SK-N-SH (cell line): Measurements from ENCODE around the gene LRIT2. TPM values are rescaled to one million over a fixed set of nuclear protein-coding genes. Genes with fewer than 3 reads are reported as not detected.

Experiments used
- CTCF ChIA-PET: fragments of 300-600, 350-600 bp; formaldehyde crosslinking; extraction: SDS; loops from one replicate; lab custom pipeline; 2021; lab: Yijun Ruan, JAX
- POLR2A ChIA-PET: fragments of 350-600 bp; sonication (Branson Sonifier 250); formaldehyde crosslinking; extraction: SDS; loops from one replicate; lab custom pipeline; 2020; ENCODE audit warnings: antibody characterized with exemption, inconsistent platforms; lab: Yijun Ruan, JAX
- DNase-seq: peaks from one replicate; pipeline ENCODE4 v3.0.0; 2012
- H2AFZ ChIP-seq: fragments of 200-600 bp; sonication (generic); 2 replicates; pipeline ENCODE4 v1.8.1; 2016; ENCODE audit warnings: antibody characterized with exemption, mild to moderate bottlenecking, low read depth
- H3F3A ChIP-seq: fragments of 200-600 bp; sonication (generic); replicated peaks from 2 replicates; pipeline ENCODE3; 2016; ENCODE audit warnings: antibody characterized with exemption, mild to moderate bottlenecking; ENCODE audit not compliant: insufficient read depth
- H3K27ac ChIP-seq, 2 experiments: fragments of 200-500 bp in 1 of 2; fragments of 200-600 bp in 1 of 2; sonication (Bioruptor generic) in 1 of 2; sonication (generic), shearing (Covaris generic) in 1 of 2; 2 replicates each; pipeline versions ENCODE4 v1.5.1 to v1.6.1; 2014 to 2016; ENCODE audit warnings: low read depth in 2 of 2, inconsistent platforms in 1 of 2, low read length in 1 of 2, mild to moderate bottlenecking in 1 of 2, mixed read lengths in 1 of 2
- H3K27me3 ChIP-seq: fragments of 200-600 bp; sonication (generic), shearing (Covaris generic); 2 replicates; pipeline ENCODE4 v1.6.1; 2016; ENCODE audit warnings: mixed run types; ENCODE audit not compliant: insufficient read depth
- H3K36me3 ChIP-seq, 2 experiments: fragments of 200-500 bp in 1 of 2; fragments of 200-600 bp in 1 of 2; sonication (Bioruptor generic) in 1 of 2; sonication (generic) in 1 of 2; replicated peaks in 1 of 2; 2 replicates each; pipeline versions ENCODE3 to v1.5.1; 2014 to 2016; ENCODE audit warnings: low read length in 1 of 2, mild to moderate bottlenecking in 1 of 2; ENCODE audit not compliant: insufficient read depth in 2 of 2, control insufficient read depth in 1 of 2
- H3K4me1 ChIP-seq, 2 experiments: fragments of 200-500 bp in 1 of 2; fragments of 200-600 bp in 1 of 2; sonication (Bioruptor generic) in 1 of 2; sonication (generic), shearing (Covaris generic) in 1 of 2; 2 replicates each; pipeline versions ENCODE4 v1.5.1 to v1.6.1; 2014 to 2016; ENCODE audit warnings: low read depth in 1 of 2, low read length in 1 of 2, mixed run types in 1 of 2; ENCODE audit not compliant: insufficient read depth in 2 of 2, control insufficient read depth in 1 of 2
- H3K4me2 ChIP-seq: fragments of 200-600 bp; sonication (generic), shearing (Covaris generic); 2 replicates; pipeline ENCODE4 v1.6.1; 2017; ENCODE audit warnings: mixed run types
- H3K4me3 ChIP-seq, 2 experiments: fragments of 200-500 bp in 1 of 2; fragments of 200-600 bp in 1 of 2; sonication (Bioruptor generic) in 1 of 2; sonication (generic), shearing (Covaris generic) in 1 of 2; 2 replicates each; pipeline versions ENCODE4 v1.5.1 to v1.8.1; 2014 to 2016; ENCODE audit warnings: low read depth in 2 of 2, inconsistent platforms in 1 of 2, low read length in 1 of 2, mild to moderate bottlenecking in 1 of 2, mixed read lengths in 1 of 2, moderate library complexity in 1 of 2
- H3K79me2 ChIP-seq: fragments of 200-600 bp; sonication (generic); 2 replicates; pipeline ENCODE4 v1.8.1; 2017; ENCODE audit warnings: mild to moderate bottlenecking; ENCODE audit not compliant: insufficient read depth
- H3K9ac ChIP-seq: fragments of 200-600 bp; sonication (generic); 2 replicates; pipeline ENCODE4 v1.6.1; 2017; ENCODE audit warnings: mixed run types
- H3K9me2 ChIP-seq: fragments of 200-600 bp; sonication (generic); 2 replicates; pipeline ENCODE4 v1.6.1; 2017; ENCODE audit warnings: mixed run types
- H3K9me3 ChIP-seq: fragments of 200-600 bp; sonication (generic); 2 replicates; pipeline ENCODE4 v1.6.1; 2017; ENCODE audit warnings: mixed run types, mild to moderate bottlenecking, moderate library complexity
- H4K20me1 ChIP-seq: fragments of 200-600 bp; sonication (generic); 2 replicates; pipeline ENCODE4 v1.6.1; 2017; ENCODE audit warnings: mild to moderate bottlenecking, mixed run types; ENCODE audit not compliant: insufficient read depth
- CHD2 ChIP-seq: fragments of 150-350 bp; IDR thresholded peaks from 2 replicates; pipeline ENCODE4 v1.6.1; 2018; ENCODE audit warnings: low read length; ENCODE audit not compliant: partially characterized antibody
- EP300 ChIP-seq, 2 experiments: IDR thresholded peaks; 2 replicates each; pipeline versions ENCODE4 v1.4.0 to v1.6.1; 2012; ENCODE audit warnings: borderline replicate concordance in 1 of 2, low read depth in 1 of 2, low read length in 1 of 2
- FOSL2 ChIP-seq: IDR thresholded peaks from 2 replicates; pipeline ENCODE4 v1.4.0; 2012; ENCODE audit warnings: low read depth, mild to moderate bottlenecking, moderate library complexity, borderline replicate concordance
- IRF3 ChIP-seq: fragments of 150-350 bp; IDR thresholded peaks from 2 replicates; pipeline ENCODE4 v1.6.1; 2016; ENCODE audit warnings: mild to moderate bottlenecking, low read depth, low read length
- MAX ChIP-seq: IDR thresholded peaks from 2 replicates; pipeline ENCODE4 v1.4.0; 2012; ENCODE audit warnings: low read depth
- MXI1 ChIP-seq: IDR thresholded peaks from 2 replicates; pipeline ENCODE4 v1.6.1; 2012; ENCODE audit warnings: mild to moderate bottlenecking, low read depth, low read length, improper control_type of control experiment
- NFIC ChIP-seq: IDR thresholded peaks from 2 replicates; pipeline ENCODE4 v1.4.0; 2012; ENCODE audit warnings: borderline replicate concordance
- PBX3 ChIP-seq: IDR thresholded peaks from 2 replicates; pipeline ENCODE4; 2012
- RCOR1 ChIP-seq: fragments of 150-350 bp; IDR thresholded peaks from 2 replicates; pipeline ENCODE4 v1.6.1; 2017; ENCODE audit warnings: antibody characterized with exemption, low read length
- RXRA ChIP-seq: IDR thresholded peaks from 2 replicates; pipeline ENCODE4 v1.4.0; 2012; ENCODE audit warnings: low read depth, mild to moderate bottlenecking, borderline replicate concordance
- SIN3A ChIP-seq: IDR thresholded peaks from 2 replicates; pipeline ENCODE4 v1.6.1; 2012; ENCODE audit warnings: low read depth, mild to moderate bottlenecking, low read length, moderate library complexity, borderline replicate concordance
- SMC3 ChIP-seq: IDR thresholded peaks from 2 replicates; pipeline ENCODE4 v1.6.1; 2012; ENCODE audit warnings: low read depth, low read length, improper control_type of control experiment
- TCF12 ChIP-seq: IDR thresholded peaks from 2 replicates; pipeline ENCODE4 v1.4.0; 2012
- USF1 ChIP-seq: IDR thresholded peaks from 2 replicates; pipeline ENCODE4 v1.4.0; 2012; ENCODE audit warnings: low read depth, borderline replicate concordance
- YY1 ChIP-seq: IDR thresholded peaks from 2 replicates; pipeline ENCODE4 v1.4.0; 2012; ENCODE audit warnings: low read depth, mild to moderate bottlenecking
- WGBS: methylation state at CpG from one replicate; pipeline ENCODE4 v1.1.6; 2017; ENCODE audit warnings: low lambda C conversion rate; 5-methylcytosine and 5-hydroxymethylcytosine counted together
- polyA plus RNA-seq, 3 experiments: library from polyadenylated mRNA; depleted of rRNA; stranded (reverse); fragments of >200 nt; gene quantifications; 2 replicates each; pipeline ENCODE4 v1.2.3, GENCODE V29; 2012

The LRIT2 gene
- polyA plus RNA-seq, 1 of the 3 experiments (the other 2 are of a cell fraction): not detected

- DNase-seq: no peak
- Histone ChIP-seq H3K4me1 (no peaks in the 10 kb centered on the region), H4K20me1 (no peaks in the 10 kb centered on the region), H2AFZ (no peak overlapping the region), H3K9ac (no peak overlapping the region), H3K27me3 (no peaks in the 10 kb centered on the region), H3K4me3 (no peak overlapping the region), H3F3A (no peaks in the 10 kb centered on the region), H3K9me2 (no peaks in the 10 kb centered on the region), H3K9me3 (no peaks in the 10 kb centered on the region), H3K27ac (no peak overlapping the region), H3K4me2 (no peak overlapping the region), H3K36me3 (no peaks in the 10 kb centered on the region), H3K79me2 (no peaks in the 10 kb centered on the region)
- TF ChIP-seq NFIC (no peak), FOSL2 (no peak), EP300 (IDR thresholded peaks at IDR 0.05; ENCODE audit: borderline replicate concordance in 1 of 2, low read depth in 1 of 2, low read length in 1 of 2) (no peak), MXI1 (no peak), CHD2 (no peak)
- 35% methylated on average over 9 of the region's 11 CpGs for WGBS
- POLR2A ChIA-PET: no interaction called here
- CTCF ChIA-PET: interaction anchor here (0.7 to 1.8 kb wide), 5 partner anchors 8 to 609 kb away, joined by 3 to 9 read pairs (median 4); no protein-coding TSS in a partner anchor
These were observed 12.3 kb downstream of the LRIT2 start for GRCh38 chr10:84213076-84213475.

GRCh38 chr10:84212014-84212413, 13.3 kb downstream of the LRIT2 start:
- Histone ChIP-seq H3K4me2 (no peak overlapping the region), H3K27ac (no peak overlapping the region), H4K20me1 (no peaks in the 10 kb centered on the region), H3K36me3 (no peaks in the 10 kb centered on the region), H2AFZ (no peak overlapping the region), H3K9ac (no peak overlapping the region), H3F3A (no peaks in the 10 kb centered on the region), H3K9me2 (no peaks in the 10 kb centered on the region), H3K79me2 (no peaks in the 10 kb centered on the region), H3K4me3 (no peak overlapping the region), H3K4me1 (no peaks in the 10 kb centered on the region), H3K9me3 (no peaks in the 10 kb centered on the region), H3K27me3 (no peaks in the 10 kb centered on the region)
- CTCF ChIA-PET: interaction anchor here (1.2 to 1.6 kb wide), 3 partner anchors 10 to 93 kb away, joined by 3 to 7 read pairs (median 4); no protein-coding TSS in a partner anchor
- DNase-seq: no peak
- TF ChIP-seq RXRA (no peak), EP300 (IDR thresholded peaks at IDR 0.05; ENCODE audit: borderline replicate concordance in 1 of 2, low read depth in 1 of 2, low read length in 1 of 2) (no peak), PBX3 (no peak), MAX (no peak), YY1 (no peak), TCF12 (no peak), IRF3 (no peak), RCOR1 (no peak), SMC3 (no peak), USF1 (no peak), NFIC (no peak), FOSL2 (no peak), SIN3A (no peak)
- WGBS: 18% methylated on average over 5 of the region's 5 CpGs
- POLR2A ChIA-PET: no interaction called here
